ENCODE results near the gene ALMS1. TPM values are rescaled to one million over a fixed set of nuclear protein-coding genes. Genes with fewer than 3 reads are reported as not detected.
A peak's percentile ranks its signal among the peaks of the same experiment; 100 is the strongest.

The ALMS1 gene
- total and polyA plus RNA-seq, 2 of the 8 experiments (the other 6 are each of a cell fraction or from before 2014, with no cell fraction given): 21.8 to 45.6 TPM

DNA sequence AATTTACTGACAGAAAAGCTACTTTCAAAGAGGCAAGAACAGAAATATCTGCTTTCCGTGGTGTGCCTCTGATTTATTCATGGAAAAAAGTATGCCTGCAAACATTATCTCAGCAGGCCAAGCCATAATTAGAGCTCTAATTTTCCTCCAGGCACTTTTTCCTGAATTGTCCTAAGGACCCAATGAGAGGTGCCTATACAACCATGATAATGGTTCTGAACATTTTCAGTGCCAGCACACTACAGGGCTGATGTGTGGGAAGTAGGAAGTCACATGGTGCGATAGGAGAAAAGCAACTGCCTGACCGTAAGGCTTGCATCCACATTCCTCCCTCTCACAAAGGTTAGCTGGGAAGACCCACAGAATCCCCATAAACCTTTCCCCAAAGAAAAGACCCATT is 46.4 kb upstream of the ALMS1 start:
- WGBS, 2 experiments (ENCODE audit: extremely low coverage in 1 of 2, insufficient coverage in 1 of 2, insufficient read length in 1 of 2, insufficient replicate concordance in 2 of 2, low coverage in 1 of 2, low lambda C conversion rate in 2 of 2, missing lambda C conversion rate in 1 of 2): 84% methylated on average over 3 of the region's 3 CpGs; no CpG with 5 or more reads in 1 of the 2 experiments
- no peak overlapping the region for H2BK12ac ChIP-seq (ENCODE audit: low read depth, low read length)
- no peak overlapping the region for H2BK5ac ChIP-seq (ENCODE audit: low read depth, low read length)
- H2AFZ ChIP-seq (ENCODE audit: low read length): peak overlapping the region; percentile 74; the same call in 1 of the 2 replicates
- H3K23ac ChIP-seq (ENCODE audit: insufficient read length): no peak overlapping the region
- H3K56ac ChIP-seq (replicated peaks; ENCODE audit: insufficient read length, low read depth, low read length): no peak overlapping the region
- no peak overlapping the region for H4K91ac ChIP-seq (replicated peaks; ENCODE audit: insufficient read length, low read length)
- no peak overlapping the region for H3K4me2 ChIP-seq (ENCODE audit: insufficient read depth in 1 of 2, low read depth in 2 of 2, low read length in 2 of 2)
- no peak for FAIRE-seq
- H3K9me3 ChIP-seq (ENCODE audit: insufficient read depth in 2 of 2, low read depth in 1 of 2, low read length in 1 of 2): no peaks in the 10 kb centered on the region; a peak in 1 of 4 replicates
- H3K18ac ChIP-seq (ENCODE audit: extremely low read depth, low read length): no peak overlapping the region
- H2BK15ac ChIP-seq (ENCODE audit: low read length): no peak overlapping the region
- H3K23me2 ChIP-seq (ENCODE audit: low read depth, low read length): no peaks in the 10 kb centered on the region
- no peak overlapping the region for H2AK5ac ChIP-seq (ENCODE audit: low read depth, low read length)
- H3K4ac ChIP-seq (replicated peaks; ENCODE audit: insufficient read length, low read depth, low read length): no peak overlapping the region
- no peak overlapping the region for H4K8ac ChIP-seq (ENCODE audit: extremely low read depth, insufficient read depth, low read length)
- H3K9ac ChIP-seq (replicated peaks in 1 of 4; ENCODE audit: extremely low read depth in 1 of 4, low read depth in 3 of 4, low read length in 3 of 4): no peak overlapping the region
- H3K27me3 ChIP-seq (replicated peaks in 1 of 4; ENCODE audit: control insufficient read depth in 3 of 4, extremely low read depth in 1 of 4, insufficient read depth in 3 of 4, low read length in 3 of 4): no peaks in the 10 kb centered on the region
- no peaks in the 10 kb centered on the region for H3K79me2 ChIP-seq (ENCODE audit: control insufficient read depth in 1 of 2, insufficient read depth in 2 of 2, low read length in 2 of 2)
- H3K4me1 ChIP-seq (replicated peaks in 1 of 4; ENCODE audit: control insufficient read depth in 3 of 4, insufficient read depth in 4 of 4, low read length in 3 of 4): no peaks in the 10 kb centered on the region
- no peak overlapping the region for H3K27ac ChIP-seq (ENCODE audit: low read depth, low read length)
- H3K79me1 ChIP-seq (ENCODE audit: low read depth, low read length): no peaks in the 10 kb centered on the region
- no peak overlapping the region for H2BK120ac ChIP-seq (replicated peaks; ENCODE audit: low read depth, low read length)
- H3K14ac ChIP-seq (ENCODE audit: insufficient read length): no peak overlapping the region
- no peaks in the 10 kb centered on the region for H4K20me1 ChIP-seq (replicated peaks in 1 of 2; ENCODE audit: control insufficient read depth in 1 of 2, insufficient read depth in 2 of 2, low read length in 2 of 2)
- ChIA-PET POLR2A (ENCODE audit: partially characterized antibody) (interaction anchor here (0.6 kb wide), 1 partner anchor 71 kb away, joined by 3 read pairs; no protein-coding TSS in a partner anchor), CTCF (ENCODE audit: partially characterized antibody) (interaction anchor here (1.5 kb wide), 1 partner anchor 21 kb away, joined by 6 read pairs; no protein-coding TSS in a partner anchor)
- H3K4me3 ChIP-seq (ENCODE audit: extremely low read depth in 1 of 4, insufficient read depth in 2 of 4, low read depth in 3 of 4, low read length in 4 of 4): no peak overlapping the region
- no peaks in the 10 kb centered on the region for H3K36me3 ChIP-seq (ENCODE audit: control insufficient read depth in 2 of 4, insufficient read depth in 4 of 4, low read length in 3 of 4)
- no peak for DNase-seq (ENCODE audit: low read depth in 1 of 2, low spot score in 2 of 2)
- H2BK20ac ChIP-seq (ENCODE audit: low read length): no peak overlapping the region
- H4K5ac ChIP-seq (ENCODE audit: insufficient read length, low read depth, low read length): no peak overlapping the region
